Mesothelial cell of epicardium (in vitro differentiated cells): ENCODE measurements around the gene POLR3GL. TPM values are rescaled to one million over a fixed set of nuclear protein-coding genes. Genes with fewer than 3 reads are reported as not detected.

ENCODE experiments used
- DNase-seq, 2 experiments: peaks; one replicate each; pipeline ENCODE4 v3.0.0; 2021; ENCODE audit warnings: low spot score in 2 of 2; ENCODE audit not compliant: unreplicated experiment in 2 of 2
- H3K27ac Mint-ChIP-seq: 2 replicates; pipeline ENCODE4 v1.8.0; 2021; ENCODE audit warnings: mixed read lengths
- H3K27me3 Mint-ChIP-seq: 2 replicates; pipeline ENCODE4 v1.8.0; 2021; ENCODE audit warnings: low read depth, mixed read lengths
- H3K36me3 Mint-ChIP-seq: 2 replicates; pipeline ENCODE4 v1.8.0; 2021; ENCODE audit warnings: mixed read lengths
- H3K4me1 Mint-ChIP-seq: 2 replicates; pipeline ENCODE4 v1.8.0; 2021; ENCODE audit warnings: mixed read lengths
- H3K4me3 Mint-ChIP-seq: 2 replicates; pipeline ENCODE4 v1.8.0; 2021; ENCODE audit warnings: mild to moderate bottlenecking, moderate library complexity, mixed read lengths
- H3K9me3 Mint-ChIP-seq: 2 replicates; pipeline ENCODE4 v1.8.0; 2021; ENCODE audit warnings: mixed read lengths
- CTCF ChIP-seq: fragments of 200-600 bp; sonication (generic); IDR thresholded peaks from one replicate; pipeline ENCODE4 v1.5.0; 2021; ENCODE audit warnings: antibody characterized with exemption; ENCODE audit not compliant: unreplicated experiment
- total RNA-seq: library from RNA; stranded (reverse); gene quantifications from 3 replicates; pipeline ENCODE4 v1.2.1, GENCODE V29; 2021

POLR3GL gene
- total RNA-seq, 1 donor from 2014 or later = 16.4 TPM

GRCh38 chr1:145982010-145982723 is 17.7 kb downstream of the POLR3GL start:
- Mint-ChIP-seq H3K4me1 (peaks cover 21% of the 10 kb centered on the region), H3K36me3 (no peaks in the 10 kb centered on the region), H3K4me3 (no peak overlapping the region), H3K27me3 (no peaks in the 10 kb centered on the region), H3K27ac (peak overlapping the region; percentile 27), H3K9me3 (no peaks in the 10 kb centered on the region)
- TF ChIP-seq CTCF = no peak
- DNase-seq = no peak

GRCh38 chr1:145983206-145983675 is 18.8 kb downstream of the POLR3GL start:
- no peak for DNase-seq
- no peak overlapping the region for H3K4me3 Mint-ChIP-seq
- H3K27me3 Mint-ChIP-seq = no peaks in the 10 kb centered on the region
- H3K36me3 Mint-ChIP-seq = no peaks in the 10 kb centered on the region
- H3K27ac Mint-ChIP-seq = peak overlapping the region; percentile 28
- H3K4me1 Mint-ChIP-seq = peaks cover 24% of the 10 kb centered on the region
- no peak for TF ChIP-seq CTCF
- H3K9me3 Mint-ChIP-seq = no peaks in the 10 kb centered on the region

- Mint-ChIP-seq H3K4me1 (peaks cover 24% of the 10 kb centered on the region), H3K27ac (peak overlapping the region; percentile 82), H3K9me3 (no peaks in the 10 kb centered on the region), H3K36me3 (no peaks in the 10 kb centered on the region), H3K27me3 (no peaks in the 10 kb centered on the region), H3K4me3 (no peak overlapping the region)
- DNase-seq = no peak
- TF ChIP-seq CTCF = no peak
Observed at GRCh38 chr1:145983960-145984830, 19.7 kb downstream of the POLR3GL start.

GRCh38 chr1:145985129-145985501 is 20.6 kb downstream of the POLR3GL start:
- DNase-seq = no peak
- no peaks in the 10 kb centered on the region for H3K36me3 Mint-ChIP-seq
- no peaks in the 10 kb centered on the region for H3K27me3 Mint-ChIP-seq
- TF ChIP-seq CTCF = no peak
- H3K9me3 Mint-ChIP-seq = no peaks in the 10 kb centered on the region
- H3K4me1 Mint-ChIP-seq = peaks cover 24% of the 10 kb centered on the region
- no peak overlapping the region for H3K4me3 Mint-ChIP-seq
- peak overlapping the region; percentile 82 for H3K27ac Mint-ChIP-seq

GRCh38 chr1:145985502-145986439 is 21.3 kb downstream of the POLR3GL start:
- no peak for TF ChIP-seq CTCF
- H3K4me1 Mint-ChIP-seq = peaks cover 24% of the 10 kb centered on the region
- no peaks in the 10 kb centered on the region for H3K36me3 Mint-ChIP-seq
- no peak overlapping the region for H3K4me3 Mint-ChIP-seq
- no peaks in the 10 kb centered on the region for H3K27me3 Mint-ChIP-seq
- H3K9me3 Mint-ChIP-seq = no peaks in the 10 kb centered on the region
- H3K27ac Mint-ChIP-seq = peak overlapping the region; percentile 82
- no peak for DNase-seq
